ENCODE measurements around the gene BBC3. TPM values are rescaled to one million over a fixed set of nuclear protein-coding genes. Genes with fewer than 3 reads are reported as not detected.

BBC3 gene
- total RNA-seq, 2 experiments from 2014 or later: 39.8 to 42.1 TPM

GRCh38 chr19:47172666-47173455 is 58.1 kb downstream of the BBC3 start:
- POLR2A ChIA-PET: interaction anchor here (0.7 to 1.0 kb wide), 4 partner anchors 8 to 106 kb away, joined by 3 to 5 read pairs (median 3); no protein-coding TSS in a partner anchor
- peak overlapping the region; percentile 30 for H3K27ac Mint-ChIP-seq
- no peak overlapping the region for H3K4me3 Mint-ChIP-seq
- no peak overlapping the region for H3K27ac ChIP-seq (ENCODE audit: low read depth in 1 of 2, low read length in 2 of 2)
- H3K27me3 ChIP-seq (ENCODE audit: control insufficient read depth in 1 of 2, insufficient read depth in 2 of 2, low read length in 2 of 2): no peaks in the 10 kb centered on the region
- peaks cover 62% of the 10 kb centered on the region for H3K4me1 Mint-ChIP-seq (ENCODE audit: low read depth)
- CTCF ChIA-PET: interaction anchor here (1.0 to 3.7 kb wide), 3 partner anchors 14 to 71 kb away, joined by 3 to 10 read pairs (median 4); no protein-coding TSS in a partner anchor
- no peaks in the 10 kb centered on the region for H3K9me3 Mint-ChIP-seq
- no peak overlapping the region for H3K4me3 ChIP-seq (ENCODE audit: low read length)
- H3K9me3 ChIP-seq (ENCODE audit: control insufficient read depth in 1 of 2, insufficient read depth in 1 of 2, low read length in 2 of 2): no peaks in the 10 kb centered on the region
- peaks cover 68% of the 10 kb centered on the region for H3K36me3 Mint-ChIP-seq (ENCODE audit: low read depth)
- DNase-seq (no peak), ATAC-seq (ENCODE audit: poor library complexity) (no peak)
- intact Hi-C loops (cut with DNase I, micrococcal nuclease): no loop called here
- peaks cover 36% of the 10 kb centered on the region for H3K4me1 ChIP-seq (ENCODE audit: insufficient read depth, low read length)
- no peak for TF ChIP-seq CTCF (IDR thresholded peaks at IDR 0.05)
- H3K27me3 Mint-ChIP-seq: no peaks in the 10 kb centered on the region
- peaks cover 37% of the 10 kb centered on the region for H3K36me3 ChIP-seq (ENCODE audit: insufficient read depth, low read length)

Small RNA genes lying within 50 kb of the gene (microRNA-seq; reads per million reads assigned to microRNA genes)
- not detected for gene MIR3190 (ENCODE audit: borderline microRNAs expressed, borderline replicate concordance)
- gene MIR3191 (ENCODE audit: borderline microRNAs expressed, borderline replicate concordance): not detected

Other genes with a start within 250 kb of the BBC3 start
- 1 to 10 TPM; 1.1 to 2.1 TPM for gene NPAS1, start 211.4 kb downstream of the BBC3 start, total RNA-seq
- gene TMEM160, start 182.6 kb downstream of the BBC3 start, total RNA-seq: 10 to 100 TPM; 18.0 to 18.1 TPM
- 10 to 100 TPM; 39.4 to 43.7 TPM for gene ZC3H4, start 117.4 kb downstream of the BBC3 start, total RNA-seq
- 10 to 100 TPM; 29.6 to 30.9 TPM for gene SAE1, start 100.4 kb downstream of the BBC3 start, total RNA-seq
- gene CCDC9, start 25.3 kb upstream of the BBC3 start, total RNA-seq: 10 to 100 TPM; 68.5 to 74.3 TPM
- gene INAFM1, start 43.7 kb upstream of the BBC3 start, total RNA-seq: 10 to 100 TPM; 16.9 to 19.3 TPM
- gene C5AR1, start 78.7 kb upstream of the BBC3 start, total RNA-seq: 1 to 10 TPM; 4.4 to 5.8 TPM
- gene C5AR2, start 101.0 kb upstream of the BBC3 start, total RNA-seq: under 1 TPM; 0.06 to 0.19 TPM
- gene DHX34, start 118.1 kb upstream of the BBC3 start, total RNA-seq: 1 to 10 TPM; 6.8 to 8.2 TPM
- gene MEIS3, start 188.3 kb upstream of the BBC3 start, total RNA-seq: under 1 TPM in 1 of 2 experiments, not detected in 1; 0.47 TPM
- not detected for gene SLC8A2, start 240.7 kb upstream of the BBC3 start, total RNA-seq

Data from CD4-positive, alpha-beta T cell (primary cell).